GM12874 (cell line): ENCODE measurements around the gene PYGL.

ENCODE experiments used
- TF ChIP-seq, protein P1 (sequence below): IDR thresholded peaks from 2 replicates; pipeline ENCODE4 v1.5.1; 2011; ENCODE audit warnings: low read depth, mild to moderate bottlenecking, control low read depth, low read length, moderate library complexity; ENCODE audit not compliant: insufficient read depth

PYGL gene

DNA sequence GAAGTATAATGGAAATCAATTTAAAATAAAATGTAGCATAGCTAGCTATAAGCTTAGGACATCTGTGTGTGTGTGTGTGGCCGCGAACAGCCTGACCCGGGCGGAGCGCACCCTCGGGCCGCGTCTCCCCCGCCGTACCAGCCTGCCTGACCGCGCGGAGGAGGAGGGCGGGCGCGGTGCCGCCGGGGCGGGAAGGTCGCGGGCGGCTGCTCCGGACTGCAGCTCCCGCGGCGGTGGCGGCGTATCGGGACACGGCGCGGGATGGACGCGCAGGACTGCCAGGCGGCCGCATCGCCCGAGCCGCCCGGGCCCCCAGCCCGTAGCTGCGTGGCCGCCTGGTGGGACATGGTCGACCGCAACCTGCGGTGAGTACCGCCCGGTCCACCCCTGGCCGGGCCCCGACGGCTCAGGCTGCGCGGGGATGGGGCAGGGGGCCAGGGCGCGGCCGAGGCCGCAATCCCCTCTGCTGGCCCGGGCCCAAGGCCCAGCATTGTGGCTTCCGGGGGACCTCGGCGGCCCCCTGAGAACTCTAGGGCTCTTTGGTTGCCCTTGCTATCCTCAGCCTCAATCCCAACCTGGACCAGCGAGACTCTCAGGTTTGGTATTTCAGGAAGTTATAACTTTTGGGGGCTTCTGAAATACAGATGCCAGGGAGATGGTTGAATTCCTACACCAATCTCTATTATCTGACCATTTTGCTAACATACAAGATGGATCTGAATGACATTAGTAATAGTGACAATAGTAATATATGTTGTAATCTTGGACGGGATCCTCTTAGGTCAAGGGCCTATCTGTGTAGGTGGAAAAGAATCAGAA, 72.2 kb downstream of the PYGL start, which contains the start of gene ABHD12B:
Gene ABHD12B (plus strand): TSS at position 140 of the 819 bp plus-strand sequence. CDS start 122 bp downstream, at position 262.
- TF ChIP-seq, protein P1, sequence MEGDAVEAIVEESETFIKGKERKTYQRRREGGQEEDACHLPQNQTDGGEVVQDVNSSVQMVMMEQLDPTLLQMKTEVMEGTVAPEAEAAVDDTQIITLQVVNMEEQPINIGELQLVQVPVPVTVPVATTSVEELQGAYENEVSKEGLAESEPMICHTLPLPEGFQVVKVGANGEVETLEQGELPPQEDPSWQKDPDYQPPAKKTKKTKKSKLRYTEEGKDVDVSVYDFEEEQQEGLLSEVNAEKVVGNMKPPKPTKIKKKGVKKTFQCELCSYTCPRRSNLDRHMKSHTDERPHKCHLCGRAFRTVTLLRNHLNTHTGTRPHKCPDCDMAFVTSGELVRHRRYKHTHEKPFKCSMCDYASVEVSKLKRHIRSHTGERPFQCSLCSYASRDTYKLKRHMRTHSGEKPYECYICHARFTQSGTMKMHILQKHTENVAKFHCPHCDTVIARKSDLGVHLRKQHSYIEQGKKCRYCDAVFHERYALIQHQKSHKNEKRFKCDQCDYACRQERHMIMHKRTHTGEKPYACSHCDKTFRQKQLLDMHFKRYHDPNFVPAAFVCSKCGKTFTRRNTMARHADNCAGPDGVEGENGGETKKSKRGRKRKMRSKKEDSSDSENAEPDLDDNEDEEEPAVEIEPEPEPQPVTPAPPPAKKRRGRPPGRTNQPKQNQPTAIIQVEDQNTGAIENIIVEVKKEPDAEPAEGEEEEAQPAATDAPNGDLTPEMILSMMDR = no peak

DNA sequence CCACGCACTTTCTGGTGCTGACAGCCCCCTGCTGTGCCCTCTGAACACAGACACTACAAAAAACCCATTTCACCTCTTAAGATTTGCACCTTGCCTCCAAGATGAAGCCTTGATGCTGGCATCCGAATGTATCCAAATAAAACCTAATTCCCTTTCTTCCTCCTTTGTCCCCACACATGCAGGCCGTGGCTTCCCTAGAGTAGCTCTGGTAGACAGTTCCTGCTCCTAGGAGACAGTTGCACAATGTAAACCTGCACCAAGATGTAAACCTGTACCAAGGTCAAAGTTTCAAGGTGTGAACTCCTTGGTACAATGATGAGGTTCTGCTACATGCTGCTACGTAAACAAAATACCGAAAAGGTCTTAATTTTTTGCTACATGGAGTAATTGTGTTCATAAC, 73.1 kb downstream of the PYGL start:
- TF ChIP-seq, protein P1 = no peak

DNA sequence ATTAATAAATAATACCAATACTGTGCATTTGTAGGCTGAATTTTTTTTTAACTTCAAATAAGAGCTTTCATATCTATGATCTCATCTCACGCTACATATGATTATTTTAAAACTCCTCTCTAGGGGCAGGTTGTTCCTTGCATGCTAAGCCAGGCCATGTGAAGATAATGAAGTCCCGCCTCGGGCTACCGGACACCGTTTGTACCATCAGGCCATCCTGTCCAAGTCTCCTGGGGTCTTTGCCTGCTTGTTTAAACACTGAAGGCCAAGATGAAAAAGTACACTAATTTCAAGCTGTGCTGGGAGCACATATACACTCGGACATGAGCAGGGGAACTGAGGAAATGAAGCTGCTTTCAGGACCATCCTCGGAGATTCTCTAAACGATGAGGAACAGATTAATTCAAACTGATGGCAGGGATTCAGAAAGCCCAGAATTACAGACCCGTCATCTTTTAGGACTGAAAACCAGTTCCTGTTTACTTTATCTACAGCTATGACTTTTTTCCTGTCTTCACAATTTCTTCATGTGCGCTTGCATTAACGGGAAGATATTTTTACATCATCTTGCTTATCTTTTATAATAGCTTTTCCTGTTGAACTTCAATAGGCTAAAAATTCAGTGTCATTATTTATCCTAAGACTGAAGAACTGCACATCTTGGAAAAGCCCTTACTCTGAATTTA, 78.7 kb downstream of the PYGL start:
- TF ChIP-seq, protein P1 = no peak

DNA sequence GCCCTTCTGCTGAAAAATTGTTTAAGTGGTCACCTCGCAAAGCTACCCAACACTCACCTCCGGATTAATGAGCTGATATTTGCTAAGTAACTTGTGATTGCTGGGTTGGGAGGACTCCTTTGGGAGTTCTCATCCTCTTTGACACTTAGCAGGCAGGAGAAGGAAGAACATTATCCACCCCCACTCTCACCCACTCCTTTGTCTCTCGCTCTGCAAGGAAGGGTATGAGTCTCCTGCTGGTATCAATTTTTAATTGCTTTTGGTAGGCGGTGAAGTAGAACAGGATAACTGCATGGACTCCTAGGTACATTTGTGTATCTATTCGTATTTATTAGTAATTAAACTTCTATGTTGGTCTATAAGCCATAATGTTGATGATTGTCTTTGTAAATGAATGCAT, 79.3 kb downstream of the PYGL start:
- TF ChIP-seq, protein P1 = no peak

DNA sequence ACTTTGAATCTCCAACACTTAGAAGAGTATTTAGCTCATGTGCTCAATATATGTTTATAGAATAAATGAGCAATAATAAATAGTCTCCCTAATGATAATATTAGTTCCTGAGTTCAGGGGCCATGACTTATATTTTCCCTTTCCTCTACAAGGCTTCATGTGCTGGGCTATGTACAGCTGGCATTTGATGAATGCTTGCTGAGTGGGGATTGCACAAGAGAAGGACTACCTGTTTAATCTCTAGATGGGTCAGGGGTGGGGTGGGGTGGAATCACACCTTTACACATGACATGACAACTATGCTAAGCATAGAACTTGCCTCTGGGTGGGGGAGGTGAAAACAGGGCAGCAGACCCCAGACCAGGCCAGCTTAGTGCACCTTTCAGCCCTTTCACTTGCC, 80.0 kb downstream of the PYGL start:
- TF ChIP-seq, protein P1 = no peak

DNA sequence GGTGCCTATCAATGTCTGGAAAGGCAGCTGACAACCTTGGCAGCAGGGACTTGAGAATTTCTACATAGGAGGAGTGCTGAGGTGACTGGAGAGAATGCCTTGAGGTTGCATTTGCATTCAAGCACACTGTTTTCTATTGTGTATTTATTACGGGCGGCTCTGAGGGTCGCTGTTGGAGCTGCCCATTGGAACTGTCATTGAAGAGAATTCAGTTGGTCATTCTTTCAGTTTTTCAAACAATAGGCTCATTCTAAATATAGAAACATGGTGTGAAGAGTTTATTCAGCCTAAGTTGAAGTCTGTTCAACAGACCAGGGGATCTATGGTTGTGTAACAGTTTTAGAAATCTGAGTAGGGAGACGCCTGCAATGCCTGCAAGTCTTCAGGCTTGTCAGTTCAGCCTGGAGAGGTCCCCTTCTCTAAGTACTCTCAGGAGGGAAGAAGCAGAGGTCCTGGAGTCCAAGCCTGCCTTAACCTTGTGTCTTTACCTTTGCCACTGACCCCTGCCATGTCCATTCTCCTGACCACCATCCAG, 82.2 kb downstream of the PYGL start:
- TF ChIP-seq, protein P1 = no peak

DNA sequence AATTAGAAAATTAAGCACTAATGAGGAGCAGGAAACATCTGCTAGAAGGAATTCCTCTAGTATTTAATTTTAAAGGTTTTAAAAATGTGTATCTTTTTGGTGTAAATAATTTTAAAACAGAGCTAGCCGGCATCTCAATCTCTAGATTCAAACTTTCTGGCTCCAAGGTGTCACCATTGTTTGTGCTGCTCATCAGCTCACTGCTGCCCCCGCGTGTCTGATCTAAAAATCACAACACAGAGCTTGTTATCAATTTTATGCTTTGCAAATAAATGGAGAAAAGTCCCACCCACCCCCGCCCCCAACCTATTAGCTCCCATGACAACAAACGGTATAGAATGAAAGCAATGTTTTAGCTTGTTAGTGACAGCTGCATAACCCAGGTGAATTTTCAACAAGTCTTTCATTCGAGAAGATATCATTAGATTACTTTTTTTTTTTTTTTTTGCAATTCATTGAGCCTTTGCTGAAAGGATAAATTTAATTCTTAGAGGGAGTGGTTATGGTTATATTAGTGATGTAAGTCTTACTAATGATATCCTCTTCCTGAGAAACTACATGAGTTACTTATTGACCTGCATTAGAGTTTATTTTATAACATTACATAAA, 83.7 kb downstream of the PYGL start:
- TF ChIP-seq, protein P1 = peak; percentile 54; the same call in 1 of the 2 replicates
